NB4 (cell line): ENCODE measurements around the gene PCNX4.

Experiments
- MAX ChIP-seq: IDR thresholded peaks from 2 replicates; pipeline ENCODE4 v1.6.1; 2011; ENCODE audit warnings: low read depth, low read length
- POLR2A ChIP-seq: IDR thresholded peaks from 2 replicates; pipeline ENCODE4 v1.6.1; 2011; ENCODE audit warnings: mild to moderate bottlenecking; ENCODE audit not compliant: insufficient read length; ENCODE audit errors: extremely low read depth
- TF ChIP-seq, protein P1 (sequence below): IDR thresholded peaks from one replicate; pipeline ENCODE4 v1.5.1; 2012; ENCODE audit warnings: low read depth, low read length

DNA sequence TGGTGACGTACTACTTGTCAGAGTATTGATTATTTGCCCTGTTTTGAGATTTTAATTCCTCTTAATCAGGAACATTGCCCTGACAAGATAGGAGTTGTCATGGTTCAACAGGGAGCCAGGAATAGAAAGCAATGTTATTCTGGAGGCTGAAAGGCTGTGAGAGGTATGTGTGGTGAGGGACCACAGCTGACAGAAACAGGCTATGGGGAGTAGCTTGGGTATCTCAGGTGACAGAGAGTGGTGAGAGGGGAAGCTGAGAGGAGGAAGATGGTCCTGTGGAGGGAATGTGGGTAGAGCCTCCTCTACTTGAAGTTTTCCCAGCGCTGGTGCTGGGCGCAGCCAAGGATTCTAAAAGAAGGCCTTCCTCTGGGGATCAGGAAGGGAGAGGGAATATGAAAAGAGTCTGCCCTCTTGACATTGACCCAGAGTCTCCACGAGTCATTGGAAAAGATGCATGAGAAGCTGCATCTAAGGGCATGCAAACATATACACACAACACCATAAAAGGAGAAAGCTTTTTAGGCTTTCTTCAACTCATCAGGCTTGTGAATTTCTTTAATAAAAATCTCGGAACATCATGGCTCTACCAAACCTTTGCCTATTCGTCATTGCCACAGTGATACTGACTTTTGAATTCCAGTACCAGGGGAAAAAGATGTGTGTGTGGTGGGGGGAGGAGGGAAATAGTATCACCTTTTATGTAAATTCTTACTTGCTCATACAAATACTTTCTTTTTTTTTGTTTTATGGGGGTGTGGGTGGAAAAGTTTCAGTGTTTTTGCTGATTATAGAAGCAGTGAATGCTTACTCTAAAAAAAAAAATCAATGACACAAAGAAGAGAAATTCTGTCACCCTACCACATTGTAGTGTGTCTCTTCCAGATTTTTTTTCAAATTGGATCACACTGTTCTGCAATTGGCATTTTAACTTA, 113.4 kb downstream of the PCNX4 start:
- TF ChIP-seq, protein P1, sequence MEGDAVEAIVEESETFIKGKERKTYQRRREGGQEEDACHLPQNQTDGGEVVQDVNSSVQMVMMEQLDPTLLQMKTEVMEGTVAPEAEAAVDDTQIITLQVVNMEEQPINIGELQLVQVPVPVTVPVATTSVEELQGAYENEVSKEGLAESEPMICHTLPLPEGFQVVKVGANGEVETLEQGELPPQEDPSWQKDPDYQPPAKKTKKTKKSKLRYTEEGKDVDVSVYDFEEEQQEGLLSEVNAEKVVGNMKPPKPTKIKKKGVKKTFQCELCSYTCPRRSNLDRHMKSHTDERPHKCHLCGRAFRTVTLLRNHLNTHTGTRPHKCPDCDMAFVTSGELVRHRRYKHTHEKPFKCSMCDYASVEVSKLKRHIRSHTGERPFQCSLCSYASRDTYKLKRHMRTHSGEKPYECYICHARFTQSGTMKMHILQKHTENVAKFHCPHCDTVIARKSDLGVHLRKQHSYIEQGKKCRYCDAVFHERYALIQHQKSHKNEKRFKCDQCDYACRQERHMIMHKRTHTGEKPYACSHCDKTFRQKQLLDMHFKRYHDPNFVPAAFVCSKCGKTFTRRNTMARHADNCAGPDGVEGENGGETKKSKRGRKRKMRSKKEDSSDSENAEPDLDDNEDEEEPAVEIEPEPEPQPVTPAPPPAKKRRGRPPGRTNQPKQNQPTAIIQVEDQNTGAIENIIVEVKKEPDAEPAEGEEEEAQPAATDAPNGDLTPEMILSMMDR: no peak
- TF ChIP-seq MAX (no peak), POLR2A (no peak)
